ENCODE measurements around the gene PCNX1.
"Not testable (repeated sequence)": the region's sequence is repeated elsewhere in the genome, so short reads cannot be mapped to it uniquely, and the experiment has no call there.

Gene PCNX1

DNA sequence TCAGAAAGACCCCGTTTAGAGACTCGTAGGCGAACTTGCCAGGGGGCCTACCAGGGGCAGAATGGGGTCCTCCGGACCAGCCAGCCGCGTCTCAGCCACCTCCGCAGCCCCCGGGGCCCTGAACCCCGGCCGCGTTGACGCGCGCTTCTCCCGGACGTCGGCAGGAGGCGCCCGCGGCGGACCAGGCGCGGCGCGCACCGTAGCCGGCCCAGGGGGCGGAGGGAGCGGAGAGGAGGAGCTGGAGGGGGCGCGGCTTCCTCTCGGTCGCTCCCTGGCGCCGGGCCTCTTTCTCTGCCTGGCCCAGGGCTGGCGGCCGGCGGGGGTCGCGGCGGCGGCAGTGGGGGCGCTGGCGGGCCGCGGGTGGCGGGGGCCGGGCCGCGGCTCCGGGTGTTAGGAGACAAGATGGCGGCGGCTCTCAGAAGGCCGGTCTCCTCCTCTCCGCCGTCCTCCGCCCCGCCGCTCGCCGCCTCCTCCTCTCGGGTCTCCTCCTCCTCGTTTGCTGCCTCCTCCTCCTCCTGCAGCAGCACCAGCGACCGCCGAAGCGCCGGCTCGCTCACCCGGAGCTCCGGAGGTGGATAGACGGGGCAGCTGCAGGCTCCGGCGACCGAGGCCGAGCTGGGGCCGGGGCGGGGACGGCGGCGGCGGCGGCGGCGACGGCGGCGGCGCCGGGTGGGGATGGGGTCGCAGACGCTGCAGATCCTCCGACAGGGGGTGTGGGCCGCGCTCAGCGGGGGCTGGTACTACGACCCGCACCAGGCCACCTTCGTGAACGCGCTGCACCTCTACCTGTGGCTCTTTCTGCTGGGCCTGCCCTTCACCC, at the start of gene PCNX1:
Gene PCNX1, plus strand, starts transcription at position 284 of the 820 bp plus-strand sequence. Its CDS starts 392 bp downstream, at position 676.
- DNase-seq (ENCODE audit: low read depth in 2 of 2) = peak; percentile 83 to 85

DNA sequence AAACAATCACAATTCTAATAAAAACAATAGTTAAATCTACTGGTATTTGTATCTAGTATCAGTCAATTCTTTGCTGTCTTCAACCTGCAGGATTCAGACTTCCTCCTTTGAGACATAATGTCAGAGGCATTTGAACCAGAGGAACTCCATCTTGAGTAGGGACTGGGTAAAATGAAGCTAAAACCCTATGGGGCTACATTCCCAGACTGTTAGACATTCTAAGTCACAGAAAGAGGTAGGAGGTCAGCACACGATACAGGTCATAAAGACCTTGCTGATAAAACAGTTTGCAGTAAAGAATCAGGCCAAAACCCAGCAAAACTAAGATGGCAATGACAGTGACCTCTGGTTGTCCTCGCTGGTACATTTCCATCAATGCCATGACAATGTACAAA, 49.8 kb upstream of the PCNX1 start:
- no peak for DNase-seq (ENCODE audit: low read depth in 2 of 2)

DNA sequence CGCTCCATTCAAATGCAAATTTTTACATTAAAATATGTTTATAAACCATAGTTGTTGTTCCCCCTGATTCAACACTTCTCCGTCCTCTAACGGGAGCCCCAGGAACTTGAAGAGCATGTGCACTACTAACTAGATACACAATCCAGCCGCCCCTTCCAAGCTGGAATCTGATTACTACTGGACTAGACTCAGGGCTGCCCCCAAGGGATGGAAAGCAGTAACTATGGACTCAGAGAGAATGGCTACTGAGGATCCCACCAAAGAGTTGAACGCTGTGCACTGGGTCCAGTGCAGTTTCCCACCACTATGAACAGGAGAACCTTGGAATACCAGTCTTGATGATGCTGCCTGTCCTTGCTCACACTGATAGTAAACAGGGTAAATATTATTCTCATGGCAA, 48.6 kb upstream of the PCNX1 start:
- DNase-seq (ENCODE audit: low read depth in 2 of 2) = no peak

DNA sequence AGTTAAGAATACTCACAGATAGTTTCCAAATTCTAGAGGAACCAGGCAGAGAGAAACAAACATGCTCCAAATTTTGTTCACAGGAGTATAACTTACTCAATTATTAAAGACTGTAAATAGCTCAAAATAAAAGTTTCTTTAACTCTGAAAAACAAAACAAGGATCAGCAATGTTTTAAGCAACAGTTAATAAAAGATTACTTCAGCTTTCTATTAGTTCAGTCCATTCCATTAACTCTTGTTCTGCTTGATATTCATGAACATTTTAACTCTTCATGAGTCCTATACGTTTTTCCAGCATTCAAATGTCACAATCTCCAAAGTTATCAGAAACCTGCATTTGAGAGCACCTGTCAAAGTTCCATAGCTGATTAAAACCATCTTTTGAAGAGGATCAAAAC, 40.3 kb upstream of the PCNX1 start:
- not testable (repeated sequence) for DNase-seq (ENCODE audit: low read depth in 2 of 2)

DNA sequence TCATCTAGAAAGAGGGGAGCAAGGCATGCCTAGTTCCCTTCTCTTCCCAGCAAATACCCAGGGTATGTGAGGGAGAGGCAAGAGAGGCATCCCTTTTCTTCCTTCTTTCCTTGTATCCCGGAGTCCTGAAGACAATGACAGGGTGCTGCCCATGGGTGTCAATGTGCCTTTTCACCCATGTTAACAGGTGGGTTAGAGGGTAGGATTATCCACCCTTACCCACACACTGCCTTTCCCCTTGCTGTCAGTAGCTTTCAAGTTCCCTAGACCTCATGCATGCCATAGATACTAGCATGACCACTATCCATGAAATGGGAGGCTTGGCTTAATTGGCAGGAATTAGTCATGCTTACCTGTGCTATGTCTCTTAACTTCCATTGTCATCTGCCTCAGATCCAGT, 36.3 kb upstream of the PCNX1 start:
- DNase-seq (ENCODE audit: low read depth in 2 of 2) = no peak

DNA sequence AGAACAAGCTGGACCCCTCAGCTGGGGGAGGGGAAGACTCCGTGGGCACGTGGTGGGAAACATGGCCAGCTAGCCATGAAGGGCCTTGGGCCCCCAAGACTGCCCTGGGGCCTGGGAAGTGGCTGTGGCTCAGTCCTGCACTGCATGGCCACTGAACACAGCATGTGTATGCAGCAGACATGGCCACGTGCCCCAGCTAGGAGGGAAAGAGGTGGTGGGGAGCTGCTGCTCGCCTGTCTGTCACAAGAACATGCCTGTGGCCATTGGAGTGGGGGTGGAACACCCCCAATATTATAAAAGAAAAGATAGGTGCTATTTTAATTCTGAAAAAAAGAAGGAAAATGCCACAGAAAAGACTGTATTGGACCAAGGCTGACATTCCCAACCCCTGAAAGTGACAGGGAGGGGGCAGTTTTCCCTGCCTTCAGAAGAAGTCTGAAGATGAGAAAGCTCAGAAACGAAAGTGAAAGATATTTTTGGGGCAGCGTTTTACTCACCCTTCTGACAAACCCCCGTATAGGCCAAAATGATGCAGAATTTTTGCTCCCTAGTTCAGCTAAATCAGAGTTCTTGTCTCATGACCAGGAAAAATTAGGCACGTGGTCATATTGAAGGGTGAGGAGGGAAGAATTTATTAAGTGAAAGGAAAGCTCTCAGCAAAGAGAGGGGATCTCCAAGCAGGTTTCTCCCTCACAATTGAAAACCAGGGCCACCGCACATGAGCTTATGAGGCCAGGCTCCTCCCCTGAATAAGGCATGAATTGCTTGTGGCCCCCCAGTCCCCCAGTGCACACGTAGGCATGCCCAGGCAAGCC, 35.2 kb upstream of the PCNX1 start:
- DNase-seq (ENCODE audit: low read depth in 2 of 2) = no peak

DNA sequence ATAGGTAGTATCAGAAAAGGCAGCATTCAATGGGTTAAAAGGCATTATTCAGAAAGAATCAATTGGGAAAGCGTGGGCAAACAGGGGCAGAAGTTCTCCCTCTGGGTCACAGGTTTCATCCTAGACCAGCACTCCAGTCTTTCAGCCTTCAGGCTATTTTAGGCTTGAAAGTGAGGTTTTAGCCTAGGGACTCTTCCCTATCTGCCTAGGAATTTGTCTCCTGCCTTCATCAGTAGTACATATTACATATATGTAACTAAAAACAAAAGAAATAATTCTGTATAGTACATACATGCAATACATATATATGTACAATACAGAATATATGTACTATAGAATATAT, 34.6 kb upstream of the PCNX1 start:
- DNase-seq (ENCODE audit: low read depth in 2 of 2) = no peak

DNA sequence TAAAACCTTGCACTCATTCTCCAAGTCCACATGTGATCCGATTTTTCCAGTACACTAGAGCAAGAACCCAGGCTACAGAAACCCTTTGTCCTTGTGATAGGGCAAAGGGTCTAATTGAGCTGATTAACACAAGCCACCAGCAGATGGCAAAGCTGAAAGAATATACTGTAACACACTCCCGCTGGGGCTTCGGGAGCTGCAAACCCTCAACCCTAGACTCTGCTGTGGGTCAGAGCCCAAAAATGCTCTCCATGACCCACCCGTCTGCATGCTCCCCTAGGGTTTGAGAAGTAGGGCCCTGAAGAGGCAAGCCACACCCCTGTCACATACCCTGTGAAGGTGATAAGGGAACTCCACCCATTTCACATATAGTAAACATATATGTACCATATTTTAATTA, 33.6 kb upstream of the PCNX1 start:
- no peak for DNase-seq (ENCODE audit: low read depth in 2 of 2)

DNA sequence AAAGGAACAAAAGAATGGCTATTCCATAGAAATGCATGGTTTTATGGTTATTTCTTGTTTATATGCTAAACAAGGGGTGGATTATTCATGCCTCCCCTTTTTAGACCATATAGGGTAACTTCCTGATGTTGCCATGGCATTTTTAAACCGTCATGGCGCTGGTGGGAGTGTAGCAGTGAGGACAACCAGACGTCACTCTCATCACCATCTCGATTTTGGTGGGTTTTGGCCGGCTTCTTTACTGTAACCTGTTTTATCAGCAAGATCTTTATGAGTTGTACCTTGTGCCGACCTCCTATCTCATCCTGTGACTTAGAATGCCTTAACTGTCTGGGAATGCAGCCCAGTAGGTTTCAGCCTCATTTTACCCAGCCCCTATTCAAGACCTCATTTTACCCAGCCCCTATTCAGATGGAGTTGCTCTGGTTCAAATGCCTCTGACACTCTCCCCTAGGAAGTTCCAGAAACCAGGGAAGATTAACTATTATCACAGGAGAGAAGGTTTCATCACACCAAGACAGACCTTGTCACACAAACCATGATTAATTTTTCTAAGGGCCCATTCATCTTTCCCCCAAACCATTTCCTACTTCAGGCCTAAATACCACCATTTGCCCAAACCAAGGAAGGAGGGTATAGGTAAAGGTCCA, 31.3 kb upstream of the PCNX1 start:
- DNase-seq (ENCODE audit: low read depth in 2 of 2) = not testable (repeated sequence)

DNA sequence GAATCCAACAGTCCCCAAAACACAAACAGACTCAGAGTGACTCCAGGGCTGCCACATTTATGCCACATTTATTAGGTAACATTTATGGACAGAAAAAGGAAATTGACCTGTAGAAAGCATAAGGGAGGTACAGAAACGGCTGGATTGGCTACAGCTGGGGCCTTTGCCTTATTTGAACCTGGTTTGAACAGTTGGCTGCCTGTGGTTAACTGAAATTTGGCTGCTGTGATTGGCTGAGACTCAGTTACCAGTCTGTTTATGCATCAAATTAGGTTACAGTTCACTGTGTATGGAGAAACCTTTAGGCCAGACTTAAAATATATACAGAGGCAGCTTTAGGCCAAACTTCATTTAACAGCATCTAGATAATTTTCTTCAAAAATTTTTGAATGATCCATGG, 27.8 kb upstream of the PCNX1 start:
- DNase-seq (ENCODE audit: low read depth in 2 of 2) = no peak

DNA sequence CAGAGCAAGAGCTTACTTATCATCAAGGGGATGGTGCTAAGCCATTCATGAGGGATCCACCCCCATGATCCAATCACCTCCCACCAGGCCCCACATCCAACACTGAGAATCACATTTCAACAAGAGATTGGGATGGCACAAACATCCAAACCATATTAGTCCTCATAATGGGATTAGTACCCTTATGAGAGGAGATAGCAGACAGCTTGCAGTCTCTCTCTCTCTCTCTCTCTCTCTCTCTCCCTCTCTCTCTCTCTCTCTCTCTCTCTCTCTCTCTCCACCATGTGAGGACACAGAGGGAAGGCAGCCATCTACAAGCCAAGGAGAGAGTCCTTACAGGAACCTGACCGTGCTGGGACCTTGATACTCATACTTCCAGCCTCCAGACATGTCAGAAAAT, 26.4 kb upstream of the PCNX1 start:
- not testable (repeated sequence) for DNase-seq (ENCODE audit: low read depth in 2 of 2)

DNA sequence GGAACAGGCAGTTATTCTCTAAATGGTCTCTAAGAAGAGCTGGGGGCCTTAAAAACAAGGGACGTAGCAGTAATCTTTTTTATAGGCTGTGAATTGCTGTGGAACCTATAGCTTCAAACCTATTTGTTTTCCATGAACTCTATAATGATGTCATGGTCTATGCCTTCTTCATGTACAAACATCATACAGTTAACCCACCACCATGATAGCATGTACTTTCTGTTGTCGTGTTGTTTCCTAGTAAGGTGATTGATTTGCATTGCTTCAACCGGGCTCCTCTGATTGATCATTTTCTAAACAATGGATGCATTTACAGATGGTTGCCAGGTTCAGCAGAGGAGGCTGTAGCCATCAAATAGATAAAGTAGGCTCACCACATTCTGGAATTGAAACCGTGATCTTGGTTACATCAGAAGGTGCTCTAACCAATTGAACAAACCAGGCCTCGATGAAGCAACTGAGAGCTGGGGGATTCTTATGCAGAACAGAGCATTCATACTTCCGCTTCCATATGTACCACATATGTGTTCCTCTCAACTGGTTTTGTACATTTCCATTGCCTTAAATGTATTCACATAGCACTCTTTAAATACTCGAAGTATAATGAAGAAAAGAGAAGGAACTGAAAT, 25.6 kb upstream of the PCNX1 start:
- no peak for DNase-seq (ENCODE audit: low read depth in 2 of 2)

DNA sequence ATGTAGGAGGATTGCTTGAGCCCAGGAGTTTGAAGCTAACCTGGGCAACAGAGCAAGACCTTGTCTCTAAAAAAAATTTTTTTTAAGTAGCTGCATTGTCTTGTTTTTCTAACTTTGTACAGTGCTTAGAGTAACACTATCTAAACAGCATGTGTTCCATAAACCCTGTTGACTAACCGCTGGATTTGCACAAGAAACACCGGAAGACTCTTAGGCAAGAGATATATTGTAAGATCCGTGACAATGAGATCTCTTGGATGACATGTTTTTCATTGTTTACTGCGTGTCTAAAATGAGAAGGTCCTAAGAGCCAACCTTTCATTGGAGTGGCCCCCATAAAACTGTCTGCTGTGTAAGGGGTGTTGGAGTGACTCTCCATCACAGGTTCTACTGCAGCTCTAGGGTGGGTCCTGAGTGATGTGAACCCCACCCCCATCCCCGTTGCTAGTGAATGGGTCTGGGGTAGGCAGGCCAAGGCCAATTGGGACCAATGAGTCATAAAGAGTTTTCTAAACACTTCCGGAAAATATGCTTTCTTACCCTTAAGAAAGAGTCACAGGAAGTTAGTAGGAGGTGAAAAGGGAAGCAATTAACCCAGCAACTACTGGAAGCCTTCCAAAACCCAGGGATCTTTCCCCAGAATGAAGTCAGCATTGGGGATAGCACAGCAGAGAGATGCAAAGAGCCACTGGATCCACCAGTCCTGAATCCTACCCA, 24.3 kb upstream of the PCNX1 start:
- DNase-seq (ENCODE audit: low read depth in 2 of 2) = no peak

DNA sequence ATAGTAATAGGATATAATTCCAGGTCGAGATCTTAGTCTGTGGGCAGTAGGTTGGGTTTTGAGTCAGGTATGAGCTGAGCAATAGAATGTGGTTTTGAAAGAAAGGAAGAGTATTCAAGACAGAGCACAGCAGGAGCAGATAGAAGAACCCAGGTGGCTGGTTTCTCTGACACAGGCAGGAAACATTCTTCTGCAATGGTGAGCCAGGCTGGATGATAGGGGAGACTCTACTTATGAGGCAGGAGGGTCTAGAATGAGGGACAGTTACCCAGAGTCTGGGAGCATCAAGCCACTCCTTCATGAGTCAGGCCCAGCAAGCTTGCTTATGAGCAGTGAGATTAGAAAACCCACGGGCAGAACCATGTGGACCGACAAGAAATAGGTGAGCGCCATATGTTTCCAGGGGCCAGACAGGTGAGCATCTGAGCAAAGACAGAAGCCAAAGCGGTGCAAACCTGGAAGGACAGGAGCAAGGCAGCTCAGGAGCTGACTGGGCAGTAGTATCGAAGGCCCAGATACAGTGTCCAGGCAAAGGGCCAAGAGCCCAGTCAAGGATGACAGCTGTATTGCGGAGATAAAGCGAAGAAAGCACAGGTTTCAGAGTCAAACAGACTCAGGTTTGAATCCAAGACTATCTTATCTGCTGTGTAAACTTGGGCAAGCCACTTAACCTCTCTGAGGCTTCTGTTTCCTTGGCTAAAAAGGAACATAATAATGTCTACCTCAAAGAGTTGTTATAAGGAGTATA, 22.5 kb upstream of the PCNX1 start:
- peak in 1 of 2 donors; percentile 34 for DNase-seq (ENCODE audit: low read depth in 2 of 2)

DNA sequence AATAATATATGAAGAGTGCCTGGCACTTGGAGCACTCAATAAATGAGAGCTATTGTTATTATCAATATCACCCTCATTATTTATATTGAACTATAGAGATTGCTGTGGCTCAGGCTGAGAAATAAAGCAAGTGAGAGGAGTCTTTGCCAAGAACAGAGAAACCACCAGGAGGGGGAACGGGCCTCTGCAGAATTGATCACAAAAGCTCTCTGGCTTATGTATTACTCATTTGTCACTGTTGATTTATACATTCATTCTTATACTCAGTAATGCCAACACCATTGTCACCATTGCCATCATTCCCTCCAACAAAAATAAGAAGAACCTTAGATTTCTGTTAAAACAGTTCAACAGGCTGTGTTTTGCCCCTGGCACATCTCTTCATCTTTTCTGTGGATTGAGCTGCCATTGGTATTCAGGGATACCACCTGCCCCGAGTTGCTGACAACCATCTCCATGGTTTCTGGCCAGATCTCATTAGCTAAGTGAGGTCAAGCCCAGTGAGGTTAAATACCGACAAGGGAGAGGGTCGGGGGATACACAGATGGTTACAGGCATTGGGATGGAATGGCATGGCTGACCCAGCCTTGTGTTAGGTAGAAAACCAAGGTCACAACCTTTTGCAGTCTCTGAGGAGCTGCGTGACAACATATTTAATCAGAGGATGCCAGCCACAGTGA, 21.8 kb upstream of the PCNX1 start:
- peak; percentile 49 to 60 for DNase-seq (ENCODE audit: low read depth in 2 of 2)

DNA sequence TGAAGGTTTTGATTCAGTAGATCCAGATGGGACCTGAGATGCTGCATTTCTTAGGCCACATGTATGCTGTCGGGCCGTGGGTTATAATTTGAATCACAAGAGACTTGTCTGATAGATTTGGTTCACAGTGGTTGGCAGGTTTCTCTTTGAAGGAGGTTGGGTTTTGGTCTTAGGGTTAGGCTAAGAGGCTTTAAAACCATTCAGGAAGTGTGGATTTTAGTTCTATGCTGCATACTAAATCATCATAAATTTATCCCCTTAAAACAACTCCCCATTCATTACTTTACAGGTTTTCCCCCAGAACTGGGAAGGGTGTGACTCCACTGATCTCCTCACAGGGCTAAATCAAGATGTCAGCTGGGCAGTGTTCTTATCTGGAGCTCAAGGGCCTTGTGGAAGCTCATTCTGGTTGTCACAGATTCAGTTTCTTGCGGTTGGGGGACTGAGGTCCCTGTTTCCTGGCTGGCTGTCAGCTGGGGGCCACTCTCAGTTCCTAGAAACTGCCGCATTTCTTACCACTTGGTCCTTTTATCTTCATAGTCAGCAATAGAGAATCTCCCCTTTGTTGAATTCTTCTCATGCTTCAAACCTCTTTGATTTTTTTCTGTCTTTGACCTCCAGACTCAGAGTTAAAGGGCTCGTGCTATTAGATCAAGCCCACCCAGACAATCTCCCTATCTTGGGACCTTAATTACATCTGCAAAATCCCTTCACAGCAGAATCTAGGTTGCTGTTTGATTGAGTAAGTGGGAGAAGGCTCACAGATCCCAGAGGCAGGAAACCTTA, 20.6 kb upstream of the PCNX1 start:
- peak; percentile 58 to 66 for DNase-seq (ENCODE audit: low read depth in 2 of 2)

DNA sequence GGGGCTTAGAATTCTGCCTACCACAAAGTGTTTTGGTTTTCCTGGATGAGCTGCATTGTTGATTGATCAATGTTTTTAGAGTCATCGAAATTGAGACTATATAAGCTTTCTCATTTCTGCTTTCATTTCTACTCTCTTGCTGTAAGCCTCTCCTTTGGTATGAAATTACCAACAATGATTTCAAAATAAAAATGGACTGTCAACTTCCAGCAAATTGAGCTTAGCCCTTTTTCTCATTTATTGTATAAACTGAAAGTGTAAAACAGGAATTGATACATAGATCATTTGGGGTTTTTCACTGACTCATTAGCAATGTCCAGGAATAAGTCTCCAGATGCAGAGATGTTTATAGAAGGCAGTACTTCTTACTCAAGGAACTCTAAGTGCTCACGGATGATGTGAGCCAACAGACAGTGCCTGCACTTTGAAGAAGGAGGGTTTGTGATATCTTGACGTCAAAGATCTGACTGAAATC, 20.0 kb upstream of the PCNX1 start:
- DNase-seq (ENCODE audit: low read depth in 2 of 2) = no peak

DNA sequence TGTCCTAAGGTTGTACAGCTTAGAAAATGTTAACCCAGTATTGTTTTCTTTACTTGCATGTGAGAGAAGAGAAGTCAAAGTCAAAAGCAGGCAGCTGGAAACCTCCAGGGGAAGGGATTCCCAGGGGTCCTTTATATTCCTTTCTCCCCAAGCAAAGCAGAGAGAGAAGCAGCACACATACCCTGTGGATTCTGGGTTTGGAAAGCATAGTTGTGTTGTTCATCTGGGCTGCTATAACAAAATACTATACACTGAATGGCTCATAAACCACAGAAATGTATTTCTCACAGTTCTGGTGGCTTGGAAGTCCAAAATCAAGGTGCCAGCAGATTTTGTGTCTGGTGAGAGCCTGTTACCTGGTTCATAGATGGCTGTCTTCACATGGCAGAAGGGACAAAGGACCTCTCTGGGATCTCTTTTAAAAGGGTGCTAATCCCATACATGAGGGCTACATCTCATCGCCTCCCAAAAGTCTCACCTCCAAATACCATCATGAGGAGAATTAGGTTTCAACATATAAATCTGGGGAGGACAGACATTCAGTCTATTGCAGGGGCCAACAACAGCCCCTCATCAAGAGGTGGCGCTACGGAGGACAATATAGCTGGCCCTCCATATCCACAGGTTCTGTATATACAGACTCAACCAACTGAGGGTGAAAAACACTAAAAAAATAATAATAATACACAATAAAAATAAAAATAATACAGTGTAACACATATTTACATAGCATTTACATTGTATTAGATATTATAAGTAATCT, 19.3 kb upstream of the PCNX1 start:
- DNase-seq (ENCODE audit: low read depth in 2 of 2) = no peak
